ENCODE data around the gene F2R. TPM values are rescaled to one million over a fixed set of nuclear protein-coding genes. Genes with fewer than 3 reads are reported as not detected.

F2R gene
- total and polyA plus RNA-seq, 10 of the 15 experiments (the other 5 are each of a cell fraction or from before 2014, with no cell fraction given) = 1.8 to 75.4 (median 8.0) TPM

DNA sequence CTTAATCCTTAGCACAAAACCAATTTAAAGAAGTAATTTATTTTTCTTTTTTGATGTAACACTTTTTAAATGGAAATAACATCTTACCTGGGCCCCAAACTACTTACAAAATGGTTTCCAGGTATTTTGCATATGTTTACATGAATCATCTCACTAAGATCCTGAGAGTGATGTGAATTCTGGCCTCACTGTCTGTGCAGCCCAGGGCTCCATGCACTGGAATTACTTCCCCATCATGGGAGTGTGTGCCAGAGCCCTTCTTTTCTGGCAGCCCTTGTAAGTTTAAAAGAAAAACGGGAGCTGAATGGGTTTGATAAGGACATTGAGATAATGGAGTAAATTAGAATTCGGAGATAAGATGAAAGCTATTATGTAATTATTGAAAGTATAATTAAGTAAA, 12.2 kb upstream of the F2R start (continued):
- TF ChIP-seq ZNF592 (IDR thresholded peaks at IDR 0.05) (no peak), IRF4 (IDR thresholded peaks at IDR 0.05; ENCODE audit: low read depth, low read length) (no peak), PAX5 (IDR thresholded peaks at IDR 0.05; ENCODE audit: borderline replicate concordance, low read depth, low read length) (no peak), HDAC6 (IDR thresholded peaks at IDR 0.05; ENCODE audit: unreplicated experiment) (no peak), TAF1 (IDR thresholded peaks at IDR 0.05; ENCODE audit: borderline replicate concordance, low read depth, low read length) (no peak), SMARCA5 (IDR thresholded peaks at IDR 0.05) (no peak), RFX5 (IDR thresholded peaks at IDR 0.05; ENCODE audit: low read depth, low read length) (no peak), POLR2AphosphoS2 (IDR thresholded peaks at IDR 0.05; ENCODE audit: low read depth, low read length) (no peak), ZNF217 (IDR thresholded peaks at IDR 0.05) (no peak)
- TF ChIP-seq, protein P1, sequence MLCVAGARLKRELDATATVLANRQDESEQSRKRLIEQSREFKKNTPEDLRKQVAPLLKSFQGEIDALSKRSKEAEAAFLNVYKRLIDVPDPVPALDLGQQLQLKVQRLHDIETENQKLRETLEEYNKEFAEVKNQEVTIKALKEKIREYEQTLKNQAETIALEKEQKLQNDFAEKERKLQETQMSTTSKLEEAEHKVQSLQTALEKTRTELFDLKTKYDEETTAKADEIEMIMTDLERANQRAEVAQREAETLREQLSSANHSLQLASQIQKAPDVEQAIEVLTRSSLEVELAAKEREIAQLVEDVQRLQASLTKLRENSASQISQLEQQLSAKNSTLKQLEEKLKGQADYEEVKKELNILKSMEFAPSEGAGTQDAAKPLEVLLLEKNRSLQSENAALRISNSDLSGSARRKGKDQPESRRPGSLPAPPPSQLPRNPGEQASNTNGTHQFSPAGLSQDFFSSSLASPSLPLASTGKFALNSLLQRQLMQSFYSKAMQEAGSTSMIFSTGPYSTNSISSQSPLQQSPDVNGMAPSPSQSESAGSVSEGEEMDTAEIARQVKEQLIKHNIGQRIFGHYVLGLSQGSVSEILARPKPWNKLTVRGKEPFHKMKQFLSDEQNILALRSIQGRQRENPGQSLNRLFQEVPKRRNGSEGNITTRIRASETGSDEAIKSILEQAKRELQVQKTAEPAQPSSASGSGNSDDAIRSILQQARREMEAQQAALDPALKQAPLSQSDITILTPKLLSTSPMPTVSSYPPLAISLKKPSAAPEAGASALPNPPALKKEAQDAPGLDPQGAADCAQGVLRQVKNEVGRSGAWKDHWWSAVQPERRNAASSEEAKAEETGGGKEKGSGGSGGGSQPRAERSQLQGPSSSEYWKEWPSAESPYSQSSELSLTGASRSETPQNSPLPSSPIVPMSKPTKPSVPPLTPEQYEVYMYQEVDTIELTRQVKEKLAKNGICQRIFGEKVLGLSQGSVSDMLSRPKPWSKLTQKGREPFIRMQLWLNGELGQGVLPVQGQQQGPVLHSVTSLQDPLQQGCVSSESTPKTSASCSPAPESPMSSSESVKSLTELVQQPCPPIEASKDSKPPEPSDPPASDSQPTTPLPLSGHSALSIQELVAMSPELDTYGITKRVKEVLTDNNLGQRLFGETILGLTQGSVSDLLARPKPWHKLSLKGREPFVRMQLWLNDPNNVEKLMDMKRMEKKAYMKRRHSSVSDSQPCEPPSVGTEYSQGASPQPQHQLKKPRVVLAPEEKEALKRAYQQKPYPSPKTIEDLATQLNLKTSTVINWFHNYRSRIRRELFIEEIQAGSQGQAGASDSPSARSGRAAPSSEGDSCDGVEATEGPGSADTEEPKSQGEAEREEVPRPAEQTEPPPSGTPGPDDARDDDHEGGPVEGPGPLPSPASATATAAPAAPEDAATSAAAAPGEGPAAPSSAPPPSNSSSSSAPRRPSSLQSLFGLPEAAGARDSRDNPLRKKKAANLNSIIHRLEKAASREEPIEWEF (IDR thresholded peaks at IDR 0.05; ENCODE audit: insufficient replicate concordance, low read depth, low read length) = no peak
- TF ChIP-seq, protein P2, sequence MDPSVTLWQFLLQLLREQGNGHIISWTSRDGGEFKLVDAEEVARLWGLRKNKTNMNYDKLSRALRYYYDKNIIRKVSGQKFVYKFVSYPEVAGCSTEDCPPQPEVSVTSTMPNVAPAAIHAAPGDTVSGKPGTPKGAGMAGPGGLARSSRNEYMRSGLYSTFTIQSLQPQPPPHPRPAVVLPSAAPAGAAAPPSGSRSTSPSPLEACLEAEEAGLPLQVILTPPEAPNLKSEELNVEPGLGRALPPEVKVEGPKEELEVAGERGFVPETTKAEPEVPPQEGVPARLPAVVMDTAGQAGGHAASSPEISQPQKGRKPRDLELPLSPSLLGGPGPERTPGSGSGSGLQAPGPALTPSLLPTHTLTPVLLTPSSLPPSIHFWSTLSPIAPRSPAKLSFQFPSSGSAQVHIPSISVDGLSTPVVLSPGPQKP (IDR thresholded peaks at IDR 0.05; ENCODE audit: low read depth, low read length) = no peak
